ENCODE measurements around the gene KCNH4.

- no peak for TF ChIP-seq POLR2A (IDR thresholded peaks at IDR 0.05; ENCODE audit: borderline replicate concordance, extremely low read depth, insufficient read depth, insufficient read length)
- TF ChIP-seq CTCF (IDR thresholded peaks at IDR 0.05 in 2 of 3, conservative IDR thresholded peaks at IDR 0.05 in 1 of 3; ENCODE audit: borderline replicate concordance in 1 of 3, insufficient read depth in 1 of 3, low read depth in 2 of 3, low read length in 2 of 3), result no peak
- no peak for TF ChIP-seq EZH2phosphoT487 (IDR thresholded peaks at IDR 0.05; ENCODE audit: borderline replicate concordance)
Measured at GRCh38 chr17:42111265-42111636, 69.7 kb downstream of the KCNH4 start.

Measured in HCT116 (cell line).